GM23248 (cell line): ENCODE measurements around the gene HEBP2.

Source experiments
- EZH2 ChIP-seq: fragments of 200-600 bp; sonication (generic); IDR thresholded peaks from 2 replicates; pipeline ENCODE4 v1.6.1; 2018; ENCODE audit warnings: antibody characterized with exemption, mild to moderate bottlenecking; ENCODE audit not compliant: insufficient read depth, poor library complexity, severe bottlenecking
- EZH2phosphoT487 ChIP-seq: fragments of 200-600 bp; sonication (generic); IDR thresholded peaks from 2 replicates; pipeline ENCODE4 v1.6.1; 2018; ENCODE audit warnings: antibody characterized with exemption, moderate library complexity, mild to moderate bottlenecking, low read depth; ENCODE audit not compliant: insufficient read depth

- TF ChIP-seq EZH2phosphoT487: no peak
- no peak for TF ChIP-seq EZH2
Observed at GRCh38 chr6:138386897-138387296, 17.1 kb upstream of the HEBP2 start.
